C1 segment of cervical spinal cord (tissue), 14 donors: ENCODE measurements around the gene IER5.
A peak's percentile ranks its signal among the peaks of the same experiment; 100 is the strongest.

Experiments used
- DNase-seq, 14 donors: peaks; one replicate each; lab custom pipeline; 2025; lab: John Stamatoyannopoulos, UW

The IER5 gene

DNA sequence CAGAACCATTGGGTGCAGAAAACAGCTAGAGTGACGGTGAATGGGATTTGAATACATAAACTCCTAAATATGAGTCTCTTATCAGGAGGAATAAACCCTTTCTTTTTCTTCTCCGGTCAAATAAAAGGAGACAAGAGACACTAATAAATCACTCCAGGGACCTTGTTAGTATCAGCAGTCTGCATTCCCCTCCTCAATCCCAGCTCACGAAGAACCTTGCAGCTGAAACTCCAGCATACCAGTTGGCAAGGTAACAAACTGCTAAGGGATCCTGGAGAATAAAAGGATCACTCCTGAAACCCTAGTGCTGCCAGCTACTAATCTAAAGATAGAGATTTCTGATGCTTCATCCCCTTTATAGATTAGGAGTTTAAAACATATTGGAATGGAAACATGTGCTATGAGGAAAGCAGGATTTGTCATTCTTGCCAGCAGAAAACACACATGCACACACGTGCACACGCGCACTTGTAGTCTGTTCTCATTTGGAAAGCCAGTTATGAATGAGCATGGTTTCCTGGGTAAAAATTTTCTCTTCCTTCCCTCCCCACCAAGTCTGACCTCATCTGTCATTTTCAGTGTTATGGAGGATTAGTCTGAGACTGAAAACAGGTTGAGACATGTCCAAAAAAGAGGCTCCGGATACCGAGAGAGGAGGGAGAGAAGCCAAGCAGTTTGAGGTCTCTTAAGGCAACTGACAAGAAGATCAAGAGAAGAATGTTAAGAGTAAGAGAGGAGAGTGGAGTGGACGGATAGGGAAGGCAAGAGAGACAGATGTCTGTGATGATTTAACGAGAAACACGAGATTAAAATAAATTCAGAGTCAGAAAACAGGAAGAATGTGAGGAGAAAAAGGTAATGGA lies 10.9 kb downstream of the IER5 start:
- no peak for DNase-seq

DNA sequence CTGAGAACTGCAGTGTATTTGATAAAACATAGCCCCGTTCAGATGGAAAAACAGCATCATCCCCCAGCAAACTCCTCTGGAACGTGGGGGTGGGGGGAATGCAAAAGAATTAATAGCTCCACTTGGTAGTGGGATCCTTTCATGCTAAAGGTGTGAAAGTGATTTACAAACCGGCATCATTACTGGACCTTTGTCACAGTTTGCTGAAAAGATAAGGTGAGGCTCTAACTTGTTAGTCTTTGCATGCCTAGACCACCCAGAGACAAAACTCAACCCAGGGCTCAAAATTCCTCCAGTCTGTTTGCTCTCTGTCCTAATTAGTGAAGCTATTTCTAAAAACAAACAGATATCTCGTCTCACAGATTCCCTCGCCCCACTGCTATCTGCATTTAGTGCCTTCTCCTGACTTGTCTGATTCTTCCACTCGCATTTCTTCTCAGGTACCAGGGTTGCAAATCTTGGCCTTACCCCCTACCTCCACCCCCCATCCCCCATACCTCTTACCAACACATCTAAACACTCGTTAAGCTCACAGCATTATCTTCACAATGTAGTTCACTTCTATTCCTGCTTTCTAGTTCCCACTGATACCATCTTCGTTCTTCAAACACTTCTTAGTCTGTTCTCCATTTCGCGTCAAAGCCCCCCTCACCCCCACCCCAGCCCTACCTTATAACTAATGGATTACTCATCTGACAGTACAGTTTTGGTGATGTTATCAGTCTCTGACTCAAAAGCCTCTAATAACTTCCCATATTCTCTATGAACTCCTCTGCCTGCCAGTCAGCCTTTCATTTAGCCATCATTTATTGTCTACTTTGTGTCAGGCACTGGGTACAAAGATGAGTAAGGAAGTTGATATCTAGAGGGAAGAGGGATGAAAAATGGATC lies 11.8 kb downstream of the IER5 start:
- DNase-seq, result no peak

- no peak for DNase-seq
Observed at GRCh38 chr1:181100934-181101333, 12.4 kb downstream of the IER5 start.

DNA sequence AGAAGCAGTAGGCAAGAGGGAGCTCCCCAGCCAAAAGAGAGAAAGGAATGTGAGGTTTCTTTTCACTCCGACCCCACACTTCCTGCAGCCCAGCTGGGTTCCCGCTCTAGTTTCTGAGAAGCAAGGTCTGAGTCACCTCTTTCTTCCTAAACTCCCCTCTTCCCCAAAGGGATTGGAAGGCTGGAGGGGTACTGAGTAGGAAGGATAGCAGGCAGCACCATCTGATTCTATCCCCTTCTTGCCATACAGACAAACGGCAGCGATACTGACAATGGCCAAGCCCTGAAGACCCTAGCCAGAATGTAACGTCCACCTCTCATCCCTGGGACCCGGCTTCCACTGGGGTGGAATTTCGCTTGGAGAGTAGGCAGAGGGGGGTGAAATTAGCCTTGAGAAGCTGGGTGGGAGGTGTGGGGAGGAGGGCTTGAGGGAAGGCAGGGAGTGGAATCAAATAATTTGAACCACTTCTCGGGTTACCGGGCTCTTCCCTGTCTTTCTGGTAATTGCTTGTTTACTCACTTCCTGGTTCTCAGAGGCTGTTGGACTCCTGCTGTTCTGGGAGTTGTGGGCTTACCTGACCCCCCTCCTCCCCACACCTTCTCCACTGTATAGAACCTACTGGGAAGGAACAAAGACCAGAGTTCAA lies 13.2 kb downstream of the IER5 start:
- no peak for DNase-seq

GRCh38 chr1:181102841-181103240 lies 14.3 kb downstream of the IER5 start:
- DNase-seq, result no peak

DNA sequence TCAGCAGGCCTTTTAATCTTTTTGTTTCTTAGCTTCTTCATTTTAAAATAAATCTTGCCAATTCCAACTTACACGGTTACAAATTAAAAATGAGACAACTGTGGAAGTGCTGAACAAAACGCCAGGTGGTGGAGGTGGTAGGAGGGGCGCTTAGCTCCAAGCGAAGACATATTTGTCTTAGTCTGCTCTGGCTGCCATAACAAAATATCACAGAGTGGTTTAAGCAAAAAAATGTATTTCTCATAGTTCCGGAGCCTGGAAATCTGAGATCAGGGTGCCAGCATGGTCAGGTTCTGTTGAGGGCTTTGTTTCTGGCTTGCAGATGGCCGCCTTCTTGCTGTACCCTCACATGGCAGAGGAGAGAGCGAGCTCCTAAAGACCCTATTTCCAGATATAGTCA lies 14.9 kb downstream of the IER5 start:
- no peak for DNase-seq

DNA sequence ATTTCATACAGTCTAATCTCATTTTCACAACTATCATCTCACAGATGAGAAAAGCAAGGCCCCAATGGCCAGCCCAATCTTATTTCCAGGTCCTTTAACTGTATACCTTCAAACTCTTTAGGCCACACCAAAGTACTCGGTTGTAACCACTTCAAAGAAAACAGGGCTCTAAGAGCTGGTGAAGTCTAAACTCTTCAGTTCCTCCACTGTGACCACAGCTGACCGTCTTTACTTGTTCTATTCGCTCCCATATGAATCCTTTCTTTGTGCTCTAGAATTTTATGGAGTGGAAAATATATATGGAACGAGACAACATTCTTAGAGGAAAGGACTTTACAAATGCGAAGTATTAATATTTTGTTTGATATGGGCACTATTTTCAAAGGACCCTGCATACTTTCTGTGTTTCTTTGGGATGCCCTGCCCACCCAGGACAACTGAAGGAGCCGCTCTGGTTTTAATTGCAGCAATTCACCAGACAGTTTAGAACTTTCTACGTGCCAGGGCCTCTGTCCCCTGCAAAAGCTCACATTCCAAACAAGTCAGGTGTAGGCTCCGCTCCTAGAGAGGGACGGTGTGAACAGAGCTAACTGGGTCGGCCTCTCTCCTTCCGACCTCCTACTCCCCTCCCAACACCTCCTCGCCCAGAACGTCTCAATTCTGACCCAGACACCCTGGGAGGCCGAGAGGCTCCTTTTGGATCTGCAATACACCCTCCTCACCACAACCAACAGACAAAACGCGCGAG lies 15.7 kb downstream of the IER5 start:
- peak in 2 of 14 donors; percentile 26 to 37 for DNase-seq

DNA sequence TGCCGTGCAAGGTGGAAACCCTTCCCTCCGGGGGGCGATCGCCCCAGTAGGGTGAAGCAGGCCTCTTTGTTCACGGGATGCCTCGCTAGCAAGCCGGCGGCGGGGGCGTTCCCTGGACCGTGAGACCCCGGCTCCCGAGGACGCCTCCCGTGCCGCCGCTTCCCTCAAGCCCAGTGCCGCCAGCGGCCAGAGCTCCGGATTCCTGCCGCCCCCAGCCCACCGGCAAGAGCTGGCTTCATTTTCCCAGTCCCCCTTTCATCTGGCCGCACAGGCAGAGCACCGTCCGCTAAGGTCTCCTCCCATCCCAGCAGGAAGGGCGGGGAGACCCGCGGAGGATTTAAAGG lies 16.3 kb downstream of the IER5 start:
- DNase-seq, result peak in 4 of 14 donors; percentile 35 to 69 (median 60)

- DNase-seq, result peak; percentile 27 to 95 (median 81)
Observed at GRCh38 chr1:181105134-181106021, 16.9 kb downstream of the IER5 start.

- DNase-seq, result no peak
Observed at GRCh38 chr1:181106022-181106312, 17.5 kb downstream of the IER5 start.

- no peak for DNase-seq
Observed at GRCh38 chr1:181106479-181106878, 18.0 kb downstream of the IER5 start.

- DNase-seq, result no peak
Observed at GRCh38 chr1:181107711-181108110, 19.2 kb downstream of the IER5 start.

DNA sequence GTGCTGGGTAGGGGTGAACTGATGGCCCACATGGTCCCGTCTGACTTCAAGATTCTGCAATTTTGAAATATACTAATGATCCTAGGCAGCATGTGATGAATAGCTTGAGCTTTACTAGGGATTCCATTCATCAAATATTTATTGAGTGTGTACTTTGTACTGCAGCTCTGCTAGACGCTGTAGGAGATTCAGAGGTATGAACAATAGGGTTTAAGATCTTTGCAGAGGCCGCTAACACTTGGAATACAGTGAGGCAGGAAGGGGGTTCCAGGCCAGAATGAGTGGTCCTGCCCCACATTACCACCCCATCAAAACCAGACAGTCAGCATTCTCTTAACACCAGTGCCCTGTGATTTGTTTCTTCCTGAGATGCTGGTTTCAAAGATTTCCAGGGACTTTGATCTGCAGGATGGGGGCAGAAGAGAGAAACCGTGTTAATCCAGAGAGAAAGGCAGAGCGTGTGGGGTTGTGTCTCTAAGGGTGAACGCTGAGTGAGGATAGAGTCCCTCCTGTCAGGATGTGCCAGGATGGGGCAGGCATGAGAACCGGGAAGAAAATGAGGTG lies 19.9 kb downstream of the IER5 start:
- no peak for DNase-seq

- no peak for DNase-seq
Observed at GRCh38 chr1:181110013-181110412, 21.5 kb downstream of the IER5 start.

- no peak for DNase-seq
Observed at GRCh38 chr1:181111559-181111958, 23.1 kb downstream of the IER5 start.

DNA sequence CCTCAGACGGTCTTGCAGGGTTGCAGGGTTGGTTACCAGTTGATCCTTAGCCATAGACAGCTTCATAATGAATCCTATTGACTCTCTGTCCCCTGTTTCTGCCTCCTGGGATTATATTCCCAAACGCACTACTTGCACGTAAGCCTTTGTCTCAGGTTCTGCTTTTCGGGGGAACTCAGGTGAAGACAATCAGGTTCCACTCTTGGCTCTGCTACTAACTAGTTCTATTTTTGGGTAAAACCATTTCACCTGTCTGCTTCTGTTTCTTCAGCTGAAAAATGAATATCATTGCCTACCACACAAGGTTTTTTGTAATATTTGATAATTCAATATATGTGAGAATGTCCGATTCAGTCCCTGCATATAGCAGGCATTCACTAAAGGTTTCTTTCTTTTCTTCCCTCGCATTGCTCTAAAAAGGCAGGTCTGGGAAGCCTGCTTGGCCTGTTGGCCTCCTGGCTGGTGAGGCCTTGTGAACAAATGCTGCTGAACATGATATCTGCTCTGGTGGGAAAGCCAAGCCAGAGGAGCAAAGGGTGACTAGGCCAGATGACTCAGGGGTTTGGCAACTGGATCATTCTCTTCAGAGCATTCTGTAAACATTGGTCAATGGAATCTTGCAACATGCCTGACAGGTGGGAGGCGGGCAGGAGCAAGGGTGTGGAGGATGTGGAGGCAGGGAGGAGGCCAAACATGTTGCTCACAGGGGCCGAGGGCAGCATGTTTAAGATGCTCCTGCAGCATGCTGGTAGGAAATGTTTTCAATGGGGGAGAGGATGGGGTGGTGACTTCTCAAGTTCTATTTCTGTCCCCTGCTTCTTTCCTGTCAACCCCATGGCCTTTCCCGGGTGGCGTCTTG lies 23.8 kb downstream of the IER5 start:
- no peak for DNase-seq

GRCh38 chr1:181113059-181113641 lies 24.6 kb downstream of the IER5 start:
- DNase-seq, result no peak

GRCh38 chr1:181114574-181115367 lies 26.3 kb downstream of the IER5 start:
- DNase-seq, result no peak
